22Rv1 (cell line): ENCODE data around the gene SLC4A2.

Experiments
- CTCF ChIP-seq: fragments of 450-650 bp; IDR thresholded peaks from 2 replicates; pipeline ENCODE4 v1.5.1; 2017; ENCODE audit warnings: mild to moderate bottlenecking
- ZFX ChIP-seq: fragments of 450-650 bp; IDR thresholded peaks from 2 replicates; pipeline ENCODE4 v1.6.1; 2017; ENCODE audit warnings: antibody characterized with exemption, borderline replicate concordance

DNA sequence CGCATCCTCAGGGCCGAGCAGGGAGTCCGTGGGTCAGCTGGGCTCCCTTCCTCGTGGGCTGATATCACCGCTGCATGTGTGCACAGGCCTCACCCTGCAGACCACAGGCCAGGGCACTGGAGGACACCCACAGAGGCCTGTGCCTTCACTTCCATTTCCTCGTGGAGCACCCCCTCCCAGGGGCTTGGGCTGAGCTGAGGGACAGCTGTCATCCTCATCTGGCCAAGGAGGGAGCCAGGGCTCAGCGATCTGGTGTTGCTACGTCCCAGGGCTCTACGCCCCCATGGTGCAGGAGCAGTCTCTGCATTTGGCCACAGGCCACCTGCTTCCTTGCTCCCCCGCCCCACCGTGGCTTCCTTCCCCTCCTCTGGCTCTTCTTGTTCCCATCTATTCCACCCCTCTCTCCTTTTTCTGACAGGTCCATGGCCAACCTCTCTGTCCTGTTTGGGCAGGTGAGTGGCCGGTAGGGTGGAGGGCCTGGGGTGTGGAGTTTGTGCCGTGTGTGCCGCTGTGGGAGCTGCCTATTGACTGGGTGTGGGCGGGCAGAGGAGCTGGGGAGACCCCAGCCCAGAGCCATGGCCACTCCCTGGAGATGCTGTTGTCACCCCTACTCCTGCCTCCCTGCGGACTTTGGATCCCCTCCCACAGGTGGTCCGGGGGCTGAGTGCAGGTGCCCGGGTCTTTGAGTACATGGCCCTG, 19.4 kb upstream of the SLC4A2 start:
- no peak for TF ChIP-seq CTCF
- TF ChIP-seq ZFX, result no peak
